Measurements from ENCODE around the gene PDE4DIP.
"Not testable (repeated sequence)": the region's sequence is repeated elsewhere in the genome, so short reads cannot be mapped to it uniquely, and the experiment has no call there.

Gene PDE4DIP

GRCh38 chr1:148862590-148862989, 18.4 kb downstream of the PDE4DIP start:
- not testable (repeated sequence) for H3K4me3 ChIP-seq (ENCODE audit: low read depth, low read length); DNase-seq (ENCODE audit: low read depth)

GRCh38 chr1:148868924-148869633, 24.9 kb downstream of the PDE4DIP start:
- H3K4me3 ChIP-seq (ENCODE audit: low read depth, low read length); DNase-seq (ENCODE audit: low read depth): not testable (repeated sequence)

DNA sequence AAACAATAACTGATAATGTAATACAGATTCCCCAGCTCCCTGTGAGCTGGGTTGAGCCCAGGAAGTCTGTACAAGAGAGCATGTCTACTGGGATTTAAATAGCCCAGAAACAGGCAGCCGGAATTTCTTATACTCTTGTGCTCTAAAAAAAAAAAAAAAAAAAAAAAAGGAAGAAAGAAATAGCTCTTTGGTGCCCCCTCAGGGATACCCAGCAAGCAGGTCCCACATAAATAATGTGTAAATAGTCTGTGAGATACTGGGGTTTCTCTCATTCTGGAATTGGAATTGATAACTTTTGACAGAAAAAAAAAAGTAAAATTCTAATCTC, 25.4 kb downstream of the PDE4DIP start:
- DNase-seq (ENCODE audit: low read depth), result not testable (repeated sequence)

DNA sequence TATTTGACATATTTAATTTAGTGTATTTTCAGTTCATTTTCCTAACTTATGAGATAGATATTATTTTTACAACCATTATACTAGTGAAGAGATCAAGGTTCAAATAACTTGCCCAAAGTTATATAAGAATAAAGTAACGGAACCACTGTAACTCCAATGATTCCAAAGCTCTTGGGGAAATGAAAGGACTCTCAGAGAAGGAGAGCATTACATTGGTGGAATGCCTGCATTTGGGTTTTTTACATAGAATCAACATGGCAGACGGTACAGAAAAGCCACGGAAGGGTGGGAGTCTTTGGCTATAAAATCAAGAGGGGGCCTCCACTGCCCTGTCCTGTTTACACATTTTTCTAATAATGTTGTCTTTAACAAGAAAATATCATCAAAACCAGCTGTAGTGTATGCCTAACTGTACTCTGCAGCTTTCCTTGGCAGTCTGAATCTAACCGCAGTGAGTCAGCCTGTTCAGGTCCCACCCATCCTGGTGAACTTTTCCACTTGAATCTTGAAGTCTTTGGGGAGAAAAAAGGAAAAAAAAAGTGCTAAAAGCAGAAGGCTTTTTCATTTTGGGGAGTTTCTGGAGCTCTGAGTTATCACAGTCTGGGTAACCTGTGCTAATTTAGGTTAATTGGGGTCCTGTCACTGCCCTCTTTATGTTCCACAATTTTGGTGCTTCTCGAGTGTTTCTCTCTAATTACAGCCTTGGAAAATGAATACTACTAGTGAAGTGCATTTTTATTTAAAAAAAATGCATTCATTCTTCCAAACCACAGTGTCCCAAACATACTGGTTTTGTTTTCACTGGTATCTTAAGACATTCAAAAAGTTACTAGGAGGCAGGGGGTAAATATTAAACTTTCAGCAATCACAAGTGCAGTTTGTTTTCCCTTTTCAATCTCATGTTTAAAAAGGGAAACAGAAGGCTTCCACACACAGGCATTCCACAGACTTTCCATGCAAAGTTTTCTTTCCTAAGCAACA, 30.5 kb downstream of the PDE4DIP start:
- not testable (repeated sequence) for H3K4me3 ChIP-seq (ENCODE audit: low read depth, low read length); DNase-seq (ENCODE audit: low read depth)

More for the DNA sequence above, 25.4 kb downstream of the PDE4DIP start:
- H3K4me3 ChIP-seq (ENCODE audit: low read depth, low read length), result not testable (repeated sequence)

DNA sequence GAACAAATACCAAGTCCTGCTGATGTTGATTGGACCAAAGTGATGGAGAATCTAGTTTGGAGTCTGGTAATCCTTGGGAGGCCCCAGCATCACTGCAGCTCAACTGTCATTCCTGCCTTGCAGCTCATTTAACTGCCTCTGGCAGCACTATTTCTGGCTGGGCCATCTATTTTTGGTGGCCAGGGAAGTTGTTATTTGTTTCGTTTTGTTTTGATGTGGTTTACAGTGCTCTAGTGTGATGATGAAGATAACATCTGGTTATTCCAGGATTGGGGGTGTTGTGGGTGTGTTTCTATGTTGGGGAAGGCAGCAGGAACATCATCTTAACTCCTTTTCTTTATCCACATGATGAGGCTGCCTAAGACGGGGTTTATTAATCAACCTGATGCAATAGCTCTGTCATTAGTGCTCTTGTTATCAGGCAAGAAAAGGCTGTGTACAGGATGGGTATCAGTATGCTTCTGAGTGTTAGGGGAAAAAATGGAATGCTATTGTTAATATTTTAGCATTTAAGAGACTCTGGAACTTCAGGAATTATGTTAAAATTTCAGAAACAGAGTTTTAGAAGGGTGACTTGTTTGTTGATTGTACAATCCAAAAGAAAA, 35.7 kb downstream of the PDE4DIP start:
- H3K4me3 ChIP-seq (ENCODE audit: low read depth, low read length); DNase-seq (ENCODE audit: low read depth): not testable (repeated sequence)

DNA sequence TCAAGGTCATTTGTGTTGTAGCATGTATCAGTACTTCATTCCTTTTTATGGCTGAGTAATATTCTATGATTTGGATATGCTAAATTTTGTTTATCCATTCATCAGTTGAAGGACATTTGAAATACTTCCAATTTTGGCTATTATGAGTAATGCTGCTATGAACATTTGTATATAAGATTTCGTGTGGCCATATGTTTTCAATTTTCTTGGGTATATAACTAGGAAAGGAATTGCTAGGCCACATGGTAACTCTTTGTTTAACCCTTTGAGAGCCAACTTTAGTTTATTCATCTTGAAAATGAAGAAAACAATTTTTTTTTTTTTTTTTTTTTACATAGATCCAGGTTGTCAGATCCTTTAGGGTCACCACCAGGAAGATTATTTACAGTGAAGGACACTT, 37.0 kb downstream of the PDE4DIP start:
- not testable (repeated sequence) for DNase-seq (ENCODE audit: low read depth)

DNA sequence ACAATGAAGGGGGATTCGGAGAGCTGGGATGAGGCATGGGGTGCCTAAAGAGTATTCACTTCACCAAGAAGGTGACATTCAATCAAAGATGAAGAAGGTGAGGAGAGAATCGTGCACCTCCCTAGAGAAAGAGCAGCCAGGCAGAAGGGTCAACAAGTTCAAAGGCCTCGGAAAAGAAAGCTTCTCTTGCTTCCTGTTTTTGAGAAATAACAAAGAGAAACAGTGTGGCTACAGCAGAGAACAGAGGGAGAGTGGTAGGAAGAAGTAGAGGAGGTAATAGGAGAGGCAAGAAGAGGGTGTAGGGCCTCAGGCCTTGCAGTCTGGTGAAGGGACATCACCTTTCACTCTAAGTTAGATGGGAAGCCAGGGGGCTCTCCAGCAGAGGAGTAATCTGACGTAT, 41.0 kb downstream of the PDE4DIP start:
- DNase-seq (ENCODE audit: low read depth); H3K4me3 ChIP-seq (ENCODE audit: low read depth, low read length): not testable (repeated sequence)

More for the DNA sequence above, 37.0 kb downstream of the PDE4DIP start:
- H3K4me3 ChIP-seq (ENCODE audit: low read depth, low read length), result not testable (repeated sequence)

GRCh38 chr1:148886293-148886692, 42.1 kb downstream of the PDE4DIP start:
- not testable (repeated sequence) for H3K4me3 ChIP-seq (ENCODE audit: low read depth, low read length); DNase-seq (ENCODE audit: low read depth)

DNA sequence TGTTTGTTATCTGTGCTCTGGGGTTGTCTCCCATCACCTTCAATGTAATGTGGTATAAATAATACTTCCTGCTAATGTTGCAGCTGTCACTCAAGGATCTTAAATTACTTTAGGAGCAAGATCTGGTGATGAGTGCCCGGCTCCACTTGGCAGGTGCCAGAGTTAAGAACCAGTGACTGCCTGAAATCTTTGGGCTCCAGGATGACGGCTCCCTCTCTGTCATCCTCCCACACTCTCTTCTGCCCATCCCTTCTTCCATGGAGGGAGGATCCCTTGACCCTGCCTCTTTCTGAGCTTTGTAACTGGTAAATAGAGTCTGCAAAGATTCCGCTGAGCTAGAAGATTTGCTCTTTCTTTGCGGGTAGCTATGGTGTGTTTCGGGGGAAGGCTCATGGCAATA, 44.4 kb downstream of the PDE4DIP start:
- H3K4me3 ChIP-seq (ENCODE audit: low read depth, low read length); DNase-seq (ENCODE audit: low read depth): not testable (repeated sequence)

DNA sequence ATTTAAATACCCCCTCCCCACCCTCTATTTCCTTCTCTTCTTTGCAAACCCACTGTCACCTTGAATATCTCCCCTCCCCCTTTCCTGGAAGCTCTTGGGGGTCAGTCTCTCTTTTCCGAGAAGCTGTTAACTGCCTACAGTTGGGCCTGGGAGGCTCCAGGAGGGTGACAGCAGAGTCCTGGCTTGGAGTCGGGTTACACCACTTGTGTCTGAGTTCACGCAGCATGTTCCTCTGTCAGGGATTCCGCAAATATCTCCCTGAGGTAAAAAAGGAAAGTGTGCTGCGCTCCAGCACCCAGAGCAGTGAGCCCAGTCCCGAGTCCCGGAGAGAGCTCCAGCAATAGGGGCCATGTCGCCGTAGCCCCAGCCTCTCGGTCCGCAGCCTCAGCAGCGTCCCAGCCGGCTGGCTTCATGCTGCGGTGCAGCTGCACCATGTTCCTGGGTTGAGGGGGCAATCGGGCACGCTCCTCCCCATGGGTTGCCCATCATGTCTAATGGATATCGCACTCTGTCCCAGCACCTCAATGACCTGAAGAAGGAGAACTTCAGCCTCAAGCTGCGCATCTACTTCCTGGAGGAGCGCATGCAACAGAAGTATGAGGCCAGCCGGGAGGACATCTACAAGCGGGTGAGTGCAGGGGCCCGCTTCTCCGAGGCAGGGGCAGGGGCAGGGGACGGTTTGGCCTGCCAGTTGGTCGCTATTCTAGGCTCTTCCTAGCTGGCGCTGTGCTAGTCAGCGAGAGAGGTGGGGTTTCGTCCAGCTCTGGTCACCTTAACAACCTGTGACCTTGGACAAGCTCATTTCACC, 45.2 kb downstream of the PDE4DIP start:
- DNase-seq (ENCODE audit: low read depth); H3K4me3 ChIP-seq (ENCODE audit: low read depth, low read length): not testable (repeated sequence)

DNA sequence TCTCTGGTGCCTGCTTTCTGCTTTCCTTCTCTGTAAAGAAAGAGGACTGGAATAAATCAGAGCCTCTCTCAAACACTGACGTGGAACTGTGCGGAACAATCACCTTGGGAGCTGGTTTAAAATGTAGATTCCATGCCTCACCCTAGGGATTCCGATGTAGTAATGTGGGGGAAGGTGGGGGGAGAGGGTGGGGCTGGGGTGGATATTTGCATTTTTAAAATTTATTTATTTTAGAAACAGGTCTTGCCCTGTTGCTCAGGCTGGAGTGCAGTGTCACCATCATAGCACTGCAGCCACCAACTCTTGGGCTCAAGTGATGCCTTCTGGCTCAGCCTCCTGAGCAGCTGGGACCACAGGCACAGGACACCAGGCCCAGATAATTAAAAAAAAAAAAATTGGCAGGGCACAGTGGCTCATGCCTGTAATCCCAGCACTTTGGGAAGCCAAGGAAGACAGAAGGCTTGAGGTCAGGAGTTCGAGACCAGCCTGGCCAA, 45.9 kb downstream of the PDE4DIP start:
- not testable (repeated sequence) for H3K4me3 ChIP-seq (ENCODE audit: low read depth, low read length); DNase-seq (ENCODE audit: low read depth)

DNA sequence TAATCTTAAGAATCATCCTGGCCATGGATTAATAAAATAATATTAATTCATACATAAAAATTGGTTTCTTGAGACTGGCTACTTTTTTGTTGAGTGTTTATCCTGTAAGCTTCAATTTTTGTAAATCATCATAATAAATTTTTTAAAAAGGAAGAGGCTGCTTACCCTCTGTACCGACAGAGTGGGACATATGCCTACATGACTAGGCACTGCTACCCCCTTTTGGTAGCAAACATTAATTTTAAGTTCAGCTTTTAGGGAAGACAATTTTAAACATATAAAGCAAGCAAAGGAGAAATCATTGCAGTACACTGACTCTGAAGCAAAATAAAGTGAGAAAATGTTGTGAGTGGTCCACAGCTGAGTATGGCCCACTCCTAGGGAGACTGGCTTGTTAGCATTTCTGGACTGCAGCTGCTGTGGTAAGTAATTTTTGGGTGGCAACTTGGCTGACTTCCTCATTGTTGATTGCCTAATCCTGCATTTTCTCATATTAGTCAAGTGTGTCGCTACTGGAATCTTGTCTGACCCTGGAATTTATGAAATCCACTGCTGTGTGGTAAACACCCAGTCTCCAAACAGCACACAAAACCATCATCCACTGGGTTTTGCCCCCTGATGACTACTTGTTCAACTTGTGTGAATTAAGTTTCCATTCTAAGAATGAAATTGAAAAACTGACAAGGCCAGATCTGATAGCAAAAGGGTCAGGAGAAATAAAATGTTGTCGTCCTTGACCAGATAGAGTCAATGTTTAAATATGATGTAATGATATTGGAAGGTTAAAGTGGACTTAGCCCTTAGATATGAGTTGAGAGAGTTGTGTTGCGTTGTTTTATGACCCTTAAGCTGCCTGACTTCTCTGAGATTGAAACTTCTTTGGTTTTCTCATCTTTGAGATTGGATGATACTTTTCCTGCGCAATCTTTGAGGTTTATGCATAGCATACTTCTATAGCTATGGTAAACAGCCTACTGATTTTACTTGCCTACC, 50.4 kb downstream of the PDE4DIP start:
- not testable (repeated sequence) for DNase-seq (ENCODE audit: low read depth); H3K4me3 ChIP-seq (ENCODE audit: low read depth, low read length)

DNA sequence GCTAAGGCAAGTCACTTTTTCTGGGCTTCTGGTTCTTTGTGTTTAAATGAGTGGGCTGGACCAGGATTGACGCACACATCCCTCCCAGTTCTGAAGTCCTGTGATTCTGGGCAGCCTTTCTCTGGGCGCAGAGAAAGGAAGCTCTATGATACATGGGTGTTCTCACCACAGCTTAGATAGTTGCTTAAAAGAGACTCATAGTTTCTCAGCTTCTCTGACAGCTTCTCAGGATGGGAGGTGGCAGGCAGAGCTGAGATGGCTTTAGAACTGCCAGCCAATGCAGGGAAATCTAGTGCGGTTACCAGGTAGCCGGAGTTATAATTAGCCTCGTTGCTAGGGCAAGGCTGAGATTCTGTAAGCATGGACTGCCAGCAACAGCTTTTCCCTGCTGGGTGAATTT, 55.8 kb downstream of the PDE4DIP start:
- H3K4me3 ChIP-seq (ENCODE audit: low read depth, low read length); DNase-seq (ENCODE audit: low read depth): not testable (repeated sequence)

GRCh38 chr1:148900691-148901090, 56.5 kb downstream of the PDE4DIP start:
- not testable (repeated sequence) for H3K4me3 ChIP-seq (ENCODE audit: low read depth, low read length); DNase-seq (ENCODE audit: low read depth)

- DNase-seq (ENCODE audit: low read depth); H3K4me3 ChIP-seq (ENCODE audit: low read depth, low read length): not testable (repeated sequence)
These were observed 57.1 kb downstream of the PDE4DIP start for GRCh38 chr1:148901150-148901952.

GRCh38 chr1:148901953-148902341, 57.7 kb downstream of the PDE4DIP start:
- not testable (repeated sequence) for DNase-seq (ENCODE audit: low read depth); H3K4me3 ChIP-seq (ENCODE audit: low read depth, low read length)

Data from LNCaP clone FGC (cell line).